IPS-20b (cell line): ENCODE data around the gene PNKP.
"Not testable (repeated sequence)": the region's sequence is repeated elsewhere in the genome, so short reads cannot be mapped to it uniquely, and the experiment has no call there.

Experiments
- H3K27ac ChIP-seq: one replicate; pipeline ENCODE4 v1.5.1; 2013; ENCODE audit warnings: low read length
- H3K27me3 ChIP-seq: 2 replicates; pipeline ENCODE4 v1.6.1; 2013; ENCODE audit warnings: mild to moderate bottlenecking, low read length, inconsistent platforms; ENCODE audit not compliant: insufficient read depth
- H3K36me3 ChIP-seq: 2 replicates; pipeline ENCODE4 v1.6.1; 2013; ENCODE audit warnings: low read depth, mild to moderate bottlenecking, inconsistent platforms, low read length, moderate library complexity; ENCODE audit not compliant: insufficient read depth
- H3K4me1 ChIP-seq: 2 replicates; pipeline ENCODE4 v1.6.1; 2013; ENCODE audit warnings: mild to moderate bottlenecking, control low read depth, inconsistent platforms, low read length, moderate library complexity; ENCODE audit not compliant: insufficient read depth
- H3K4me3 ChIP-seq: 2 replicates; pipeline ENCODE4 v1.5.1; 2013; ENCODE audit warnings: mild to moderate bottlenecking, low read length, inconsistent platforms
- H3K9ac ChIP-seq: 2 replicates; pipeline ENCODE4 v1.6.1; 2013; ENCODE audit warnings: low read depth, mild to moderate bottlenecking, inconsistent platforms, low read length, moderate library complexity
- H3K9me3 ChIP-seq: 2 replicates; pipeline ENCODE4 v1.6.1; 2013; ENCODE audit warnings: mild to moderate bottlenecking, low read depth, low read length, inconsistent platforms; ENCODE audit not compliant: insufficient read depth

The PNKP gene

GRCh38 chr19:49832556-49832955 is 34.8 kb downstream of the PNKP start:
- Histone ChIP-seq H3K4me1 (no peaks in the 10 kb centered on the region), H3K27me3 (no peaks in the 10 kb centered on the region), H3K4me3 (no peak overlapping the region), H3K27ac (no peak overlapping the region), H3K9ac (no peak overlapping the region), H3K9me3 (no peaks in the 10 kb centered on the region), H3K36me3 (peaks cover 66% of the 10 kb centered on the region)

- Histone ChIP-seq H3K4me1 (no peaks in the 10 kb centered on the region), H3K27ac (no peak overlapping the region), H3K9ac (no peak overlapping the region), H3K4me3 (no peak overlapping the region), H3K36me3 (peaks cover 59% of the 10 kb centered on the region), H3K27me3 (no peaks in the 10 kb centered on the region), H3K9me3 (no peaks in the 10 kb centered on the region)
These were observed 35.8 kb downstream of the PNKP start for GRCh38 chr19:49831592-49831991.

DNA sequence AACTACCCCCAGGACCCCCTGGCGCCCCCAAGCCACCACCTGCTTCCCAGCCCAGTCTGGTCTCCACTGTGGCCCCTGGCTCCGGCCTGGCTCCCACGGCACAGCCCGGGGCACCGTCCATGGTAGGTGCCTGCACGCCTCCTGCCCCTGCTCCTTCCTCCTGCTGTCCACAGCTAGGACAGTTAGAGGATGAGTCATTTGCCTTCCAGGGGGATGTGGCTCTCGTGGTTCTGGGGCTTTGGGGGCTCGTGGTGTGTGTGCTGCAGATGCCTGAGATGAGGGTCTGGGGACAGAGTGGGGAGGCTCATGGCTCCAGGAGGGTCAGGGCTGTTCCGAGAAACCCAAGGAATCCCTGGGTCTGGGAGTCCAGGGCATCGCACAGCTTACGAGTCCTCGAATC is 36.6 kb downstream of the PNKP start:
- H3K27me3 ChIP-seq, result no peaks in the 10 kb centered on the region
- no peak overlapping the region for H3K9ac ChIP-seq
- H3K4me3 ChIP-seq, result no peak overlapping the region
- H3K27ac ChIP-seq, result no peak overlapping the region
- no peaks in the 10 kb centered on the region for H3K4me1 ChIP-seq
- H3K9me3 ChIP-seq, result no peaks in the 10 kb centered on the region
- H3K36me3 ChIP-seq, result peaks cover 53% of the 10 kb centered on the region

- no peak overlapping the region for H3K4me3 ChIP-seq
- H3K9me3 ChIP-seq, result no peaks in the 10 kb centered on the region
- peaks cover 46% of the 10 kb centered on the region for H3K36me3 ChIP-seq
- H3K27ac ChIP-seq, result no peak overlapping the region
- no peaks in the 10 kb centered on the region for H3K4me1 ChIP-seq
- no peak overlapping the region for H3K9ac ChIP-seq
- H3K27me3 ChIP-seq, result no peaks in the 10 kb centered on the region
These were observed 37.7 kb downstream of the PNKP start for GRCh38 chr19:49829721-49830120.

- H3K27me3 ChIP-seq, result no peaks in the 10 kb centered on the region
- H3K4me3 ChIP-seq, result no peak overlapping the region
- peaks cover 42% of the 10 kb centered on the region for H3K36me3 ChIP-seq
- no peak overlapping the region for H3K27ac ChIP-seq
- H3K9ac ChIP-seq, result no peak overlapping the region
- no peaks in the 10 kb centered on the region for H3K9me3 ChIP-seq
- H3K4me1 ChIP-seq, result no peaks in the 10 kb centered on the region
These were observed 38.2 kb downstream of the PNKP start for GRCh38 chr19:49829200-49829599.

GRCh38 chr19:49827034-49827433 is 40.3 kb downstream of the PNKP start:
- Histone ChIP-seq H3K27ac (no peak overlapping the region), H3K27me3 (no peaks in the 10 kb centered on the region), H3K4me3 (no peak overlapping the region), H3K4me1 (no peaks in the 10 kb centered on the region), H3K9ac (no peak overlapping the region), H3K36me3 (peaks cover 37% of the 10 kb centered on the region), H3K9me3 (no peaks in the 10 kb centered on the region)

- no peaks in the 10 kb centered on the region for H3K27me3 ChIP-seq
- H3K4me1 ChIP-seq, result no peaks in the 10 kb centered on the region
- no peak overlapping the region for H3K4me3 ChIP-seq
- no peaks in the 10 kb centered on the region for H3K9me3 ChIP-seq
- H3K27ac ChIP-seq, result no peak overlapping the region
- peaks cover 31% of the 10 kb centered on the region for H3K36me3 ChIP-seq
- H3K9ac ChIP-seq, result no peak overlapping the region
These were observed 42.7 kb downstream of the PNKP start for GRCh38 chr19:49824662-49825061.

DNA sequence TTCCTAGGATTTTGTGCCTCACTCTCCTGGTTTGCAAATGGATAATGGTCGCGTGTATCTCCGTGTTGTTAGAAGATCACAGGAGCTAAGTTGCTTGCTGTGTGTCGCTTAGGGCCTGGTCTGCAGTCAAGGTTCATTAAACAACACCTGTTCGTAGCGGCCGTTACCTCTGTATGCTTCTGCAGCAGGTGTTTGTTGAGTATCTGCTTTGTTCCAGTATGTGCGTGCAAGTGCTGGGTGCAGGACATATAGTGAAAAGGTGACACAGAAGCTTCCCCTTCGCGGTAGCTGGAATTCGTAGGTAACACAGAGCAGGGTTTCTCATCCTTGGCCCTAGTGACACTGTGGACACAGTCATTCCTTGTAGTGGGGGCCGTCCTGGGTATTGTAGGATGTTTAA is 43.9 kb downstream of the PNKP start:
- H3K4me3 ChIP-seq, result no peak overlapping the region
- H3K27me3 ChIP-seq, result no peaks in the 10 kb centered on the region
- no peaks in the 10 kb centered on the region for H3K9me3 ChIP-seq
- H3K27ac ChIP-seq, result no peak overlapping the region
- peaks cover 27% of the 10 kb centered on the region for H3K36me3 ChIP-seq
- H3K4me1 ChIP-seq, result no peaks in the 10 kb centered on the region; the same call in 1 of the 2 replicates
- H3K9ac ChIP-seq, result no peak overlapping the region

DNA sequence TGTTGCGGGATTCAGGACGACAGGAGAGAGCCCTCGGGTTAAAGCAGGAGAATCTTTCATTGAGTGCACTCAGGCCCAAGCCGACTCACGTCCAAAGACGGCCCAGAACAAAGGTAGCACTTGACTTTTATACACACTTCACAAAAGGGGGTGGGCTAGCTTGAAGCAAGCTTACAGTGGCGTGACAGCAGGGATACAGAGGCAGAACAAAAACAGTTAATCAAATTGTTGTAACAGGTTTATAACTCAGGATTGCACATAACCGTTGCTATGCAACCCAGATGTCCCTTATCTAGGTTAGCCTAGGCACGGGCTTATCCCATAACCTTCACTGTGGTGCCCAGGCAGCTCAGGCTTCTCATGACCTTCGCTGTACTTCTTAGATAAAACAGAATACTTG is 47.3 kb downstream of the PNKP start:
- Histone ChIP-seq H3K9ac (no peak overlapping the region), H3K9me3 (no peaks in the 10 kb centered on the region), H3K27me3 (no peaks in the 10 kb centered on the region), H3K27ac (no peak overlapping the region), H3K4me1 (no peaks in the 10 kb centered on the region; the same call in 1 of the 2 replicates), H3K36me3 (peaks cover 27% of the 10 kb centered on the region), H3K4me3 (no peak overlapping the region)

- not testable (repeated sequence) for H3K27ac ChIP-seq
- H3K9ac ChIP-seq, result peak overlapping the region; percentile 91; the same call in 1 of the 2 replicates
These were observed 47.8 kb downstream of the PNKP start for GRCh38 chr19:49819452-49820115.

DNA sequence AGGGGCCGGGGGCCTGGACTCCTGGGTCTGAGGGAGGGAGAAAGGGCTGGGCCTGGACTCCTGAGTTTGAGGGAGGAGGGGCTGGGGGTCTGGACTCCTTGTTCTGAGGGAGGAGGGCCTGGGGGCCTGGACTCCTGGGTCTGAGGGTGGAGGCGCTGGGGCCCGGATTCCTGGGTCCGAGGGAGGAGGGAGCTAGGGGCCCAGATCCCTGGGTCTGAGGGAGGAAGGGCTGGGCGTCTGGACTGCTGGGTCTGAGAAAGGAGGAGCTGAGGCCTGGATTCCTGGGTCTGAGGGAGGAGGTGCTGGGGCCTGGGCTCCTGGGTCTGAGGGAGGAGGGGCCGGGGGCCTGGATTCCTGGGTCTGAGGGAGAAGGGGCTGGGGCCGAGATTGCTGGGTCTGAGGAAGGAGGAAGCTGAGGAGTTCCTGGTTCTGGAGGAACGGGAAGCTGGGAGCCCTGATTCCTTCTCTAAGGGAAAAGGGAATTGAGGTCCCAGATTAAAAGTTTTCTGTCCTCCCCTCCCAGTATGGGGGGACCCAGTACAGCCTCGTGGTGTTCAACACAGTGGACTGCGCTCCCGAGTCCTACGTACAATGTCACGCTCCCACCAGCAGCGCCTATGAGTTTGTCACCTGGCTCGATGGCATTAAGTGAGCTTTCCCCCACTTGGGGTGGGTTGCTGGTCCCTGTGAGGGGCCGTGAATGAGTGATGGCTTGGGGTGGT is 48.6 kb downstream of the PNKP start:
- peaks cover 19% of the 10 kb centered on the region; the same call in 1 of the 2 replicates for H3K36me3 ChIP-seq
- H3K27me3 ChIP-seq, result no peaks in the 10 kb centered on the region
- H3K9me3 ChIP-seq, result no peaks in the 10 kb centered on the region
- peak overlapping the region; percentile 88 for H3K4me3 ChIP-seq
- H3K9ac ChIP-seq, result peak overlapping the region; percentile 91
- H3K4me1 ChIP-seq, result no peaks in the 10 kb centered on the region; the same call in 1 of the 2 replicates
- H3K27ac ChIP-seq, result peak overlapping the region; percentile 78

More at GRCh38 chr19:49819452-49820115, 47.8 kb downstream of the PNKP start:
- H3K27me3 ChIP-seq, H3K4me1 ChIP-seq, H3K9me3 ChIP-seq: not testable (repeated sequence)
- Histone ChIP-seq H3K4me3 (peak overlapping the region; percentile 88), H3K36me3 (peaks cover 24% of the 10 kb centered on the region)
